HG03378 (cell line): ENCODE results near the gene FGD1.

Source experiments
- ATAC-seq: cut with Tn5 transposase; IDR thresholded peaks from one replicate; pipeline ENCODE4 v1.9.1; 2021; ENCODE audit warnings: mild to moderate bottlenecking, moderate library complexity; ENCODE audit not compliant: unreplicated experiment

FGD1 gene

DNA sequence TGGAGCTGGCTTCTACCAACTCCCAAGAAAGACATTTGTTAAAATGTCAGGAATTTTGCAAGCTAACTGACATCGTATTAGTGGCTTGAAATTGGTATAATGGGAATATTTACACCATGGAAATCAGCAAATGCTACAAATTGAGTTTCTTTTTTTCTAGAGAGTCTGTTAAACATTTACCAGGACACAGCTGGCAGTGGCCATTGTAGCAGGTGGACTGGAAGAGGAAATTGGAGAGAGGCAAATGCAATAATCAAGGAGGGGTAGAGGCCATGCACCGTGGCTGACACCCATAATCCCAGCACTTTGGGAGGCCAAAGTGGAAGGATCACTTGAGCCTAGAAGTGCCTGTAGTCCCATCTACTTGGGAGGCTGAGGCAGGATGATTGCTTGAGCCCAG lies 88.8 kb downstream of the FGD1 start:
- ATAC-seq: no peak

GRCh38 chrX:54397113-54397512 lies 98.9 kb downstream of the FGD1 start:
- no peak for ATAC-seq
